ENCODE data around the gene TNKS1BP1.

Gene TNKS1BP1

GRCh38 chr11:57356268-57356667 lies 31.5 kb upstream of the TNKS1BP1 start:
- Histone ChIP-seq H3K9me3 (ENCODE audit: insufficient read depth, low read length, severe bottlenecking) (no peaks in the 10 kb centered on the region), H3K9ac (ENCODE audit: low read depth, low read length) (no peak overlapping the region), H3K27me3 (ENCODE audit: insufficient read depth, low read length, poor library complexity) (peaks cover 25% of the 10 kb centered on the region), H3K27ac (ENCODE audit: low read length) (no peak overlapping the region), H3K36me3 (ENCODE audit: insufficient read depth, low read length) (no peaks in the 10 kb centered on the region), H3K4me1 (ENCODE audit: insufficient read depth, low read length) (no peaks in the 10 kb centered on the region), H2AFZ (ENCODE audit: low read depth, low read length) (no peak overlapping the region), H3K4me2 (ENCODE audit: insufficient read depth, low read length) (no peak overlapping the region), H3K4me3 (ENCODE audit: low read depth in 1 of 2, low read length in 2 of 2) (no peak overlapping the region), H3K79me2 (ENCODE audit: insufficient read depth, low read length) (no peaks in the 10 kb centered on the region), H4K20me1 (ENCODE audit: insufficient read depth, low read length) (no peaks in the 10 kb centered on the region)
- TF ChIP-seq CTCF (IDR thresholded peaks at IDR 0.05; ENCODE audit: borderline replicate concordance, extremely low read depth, low read length, poor library complexity, severe bottlenecking) (no peak), EZH2 (IDR thresholded peaks at IDR 0.05; ENCODE audit: borderline replicate concordance, low read depth, low read length, severe bottlenecking) (no peak)
- DNase-seq (no peak), ATAC-seq (ENCODE audit: insufficient read depth, low read depth) (no peak)

- Histone ChIP-seq H3K4me1 (ENCODE audit: insufficient read depth, low read length) (0 out of 2 replicates have a peak, but pooled peaks cover under 1% of the 10 kb centered on the region), H3K4me3 (ENCODE audit: low read depth in 1 of 2, low read length in 2 of 2) (no peak overlapping the region), H3K9me3 (ENCODE audit: insufficient read depth, low read length, severe bottlenecking) (no peaks in the 10 kb centered on the region), H3K4me2 (ENCODE audit: insufficient read depth, low read length) (no peak overlapping the region), H2AFZ (ENCODE audit: low read depth, low read length) (no peak overlapping the region), H3K9ac (ENCODE audit: low read depth, low read length) (no peak overlapping the region), H3K79me2 (ENCODE audit: insufficient read depth, low read length) (no peaks in the 10 kb centered on the region), H3K36me3 (ENCODE audit: insufficient read depth, low read length) (no peaks in the 10 kb centered on the region), H4K20me1 (ENCODE audit: insufficient read depth, low read length) (no peaks in the 10 kb centered on the region), H3K27me3 (ENCODE audit: insufficient read depth, low read length, poor library complexity) (peaks cover 25% of the 10 kb centered on the region), H3K27ac (ENCODE audit: low read length) (no peak overlapping the region)
- ATAC-seq (ENCODE audit: insufficient read depth, low read depth): no peak
- TF ChIP-seq CTCF (IDR thresholded peaks at IDR 0.05; ENCODE audit: borderline replicate concordance, extremely low read depth, low read length, poor library complexity, severe bottlenecking): no peak
- no peak for TF ChIP-seq EZH2 (IDR thresholded peaks at IDR 0.05; ENCODE audit: borderline replicate concordance, low read depth, low read length, severe bottlenecking)
- DNase-seq: no peak
Measured at GRCh38 chr11:57354699-57355098, 29.9 kb upstream of the TNKS1BP1 start.

- Histone ChIP-seq H2AFZ (ENCODE audit: low read depth, low read length) (no peak overlapping the region), H4K20me1 (ENCODE audit: insufficient read depth, low read length) (no peaks in the 10 kb centered on the region), H3K9ac (ENCODE audit: low read depth, low read length) (no peak overlapping the region), H3K36me3 (ENCODE audit: insufficient read depth, low read length) (no peaks in the 10 kb centered on the region), H3K4me1 (ENCODE audit: insufficient read depth, low read length) (0 out of 2 replicates have a peak, but pooled peaks cover 2% of the 10 kb centered on the region), H3K79me2 (ENCODE audit: insufficient read depth, low read length) (no peaks in the 10 kb centered on the region), H3K9me3 (ENCODE audit: insufficient read depth, low read length, severe bottlenecking) (no peaks in the 10 kb centered on the region), H3K4me3 (ENCODE audit: low read depth in 1 of 2, low read length in 2 of 2) (no peak overlapping the region), H3K27ac (ENCODE audit: low read length) (no peak overlapping the region), H3K27me3 (ENCODE audit: insufficient read depth, low read length, poor library complexity) (peaks cover 20% of the 10 kb centered on the region), H3K4me2 (ENCODE audit: insufficient read depth, low read length) (no peak overlapping the region)
- DNase-seq (no peak), ATAC-seq (ENCODE audit: insufficient read depth, low read depth) (no peak)
- TF ChIP-seq CTCF (IDR thresholded peaks at IDR 0.05; ENCODE audit: borderline replicate concordance, extremely low read depth, low read length, poor library complexity, severe bottlenecking) (no peak), EZH2 (IDR thresholded peaks at IDR 0.05; ENCODE audit: borderline replicate concordance, low read depth, low read length, severe bottlenecking) (no peak)
Measured at GRCh38 chr11:57353852-57354251, 29.1 kb upstream of the TNKS1BP1 start.

- Histone ChIP-seq H3K4me2 (ENCODE audit: insufficient read depth, low read length) (no peak overlapping the region), H3K9ac (ENCODE audit: low read depth, low read length) (no peak overlapping the region), H3K36me3 (ENCODE audit: insufficient read depth, low read length) (no peaks in the 10 kb centered on the region), H3K9me3 (ENCODE audit: insufficient read depth, low read length, severe bottlenecking) (no peaks in the 10 kb centered on the region), H2AFZ (ENCODE audit: low read depth, low read length) (no peak overlapping the region), H3K4me3 (ENCODE audit: low read depth in 1 of 2, low read length in 2 of 2) (no peak overlapping the region), H3K27ac (ENCODE audit: low read length) (no peak overlapping the region), H3K79me2 (ENCODE audit: insufficient read depth, low read length) (no peaks in the 10 kb centered on the region), H3K27me3 (ENCODE audit: insufficient read depth, low read length, poor library complexity) (peaks cover 20% of the 10 kb centered on the region), H4K20me1 (ENCODE audit: insufficient read depth, low read length) (no peaks in the 10 kb centered on the region), H3K4me1 (ENCODE audit: insufficient read depth, low read length) (0 out of 2 replicates have a peak, but pooled peaks cover 2% of the 10 kb centered on the region)
- DNase-seq: no peak
- ATAC-seq (ENCODE audit: insufficient read depth, low read depth): no peak
- TF ChIP-seq EZH2 (IDR thresholded peaks at IDR 0.05; ENCODE audit: borderline replicate concordance, low read depth, low read length, severe bottlenecking): no peak
- no peak for TF ChIP-seq CTCF (IDR thresholded peaks at IDR 0.05; ENCODE audit: borderline replicate concordance, extremely low read depth, low read length, poor library complexity, severe bottlenecking)
Measured at GRCh38 chr11:57353446-57353845, 28.7 kb upstream of the TNKS1BP1 start.

All from DND-41 (cell line).